IMR-90 (cell line): ENCODE measurements around the gene KRT7.

Experiments used
- CEBPB ChIP-seq: IDR thresholded peaks from 2 replicates; pipeline ENCODE4 v1.6.1; 2012; ENCODE audit warnings: low read depth, low read length, improper control_type of control experiment
- CTCF ChIP-seq: conservative IDR thresholded peaks from 2 replicates; pipeline ENCODE4 v1.5.1; 2012; ENCODE audit warnings: mild to moderate bottlenecking, low read depth, low read length, improper control_type of control experiment
- ELK1 ChIP-seq: fragments of 150-350 bp; IDR thresholded peaks from 2 replicates; pipeline ENCODE4 v1.6.1; 2016; ENCODE audit warnings: low read depth, mild to moderate bottlenecking, low read length, moderate library complexity, borderline replicate concordance
- FOS ChIP-seq: fragments of 150-350 bp; IDR thresholded peaks from 2 replicates; pipeline ENCODE4 v1.6.1; 2016; ENCODE audit warnings: low read depth, low read length
- MAFK ChIP-seq: IDR thresholded peaks from 2 replicates; pipeline ENCODE4 v1.6.1; 2012; ENCODE audit warnings: low read depth, low read length, improper control_type of control experiment
- MXI1 ChIP-seq: IDR thresholded peaks from 2 replicates; pipeline ENCODE4 v1.6.1; 2012; ENCODE audit warnings: low read depth, mild to moderate bottlenecking, low read length, moderate library complexity, borderline replicate concordance
- POLR2A ChIP-seq: IDR thresholded peaks from 2 replicates; pipeline ENCODE4 v1.6.1; 2012; ENCODE audit warnings: mild to moderate bottlenecking, low read depth, low read length
- RAD21 ChIP-seq: IDR thresholded peaks from 2 replicates; pipeline ENCODE4 v1.6.1; 2012; ENCODE audit warnings: low read length, improper control_type of control experiment
- RCOR1 ChIP-seq: IDR thresholded peaks from 2 replicates; pipeline ENCODE4 v1.6.1; 2012; ENCODE audit warnings: mild to moderate bottlenecking, low read length, improper control_type of control experiment; ENCODE audit not compliant: insufficient replicate concordance
- RFX5 ChIP-seq: IDR thresholded peaks from 2 replicates; pipeline ENCODE4 v1.8.0; 2012; ENCODE audit warnings: low read depth, mild to moderate bottlenecking, low read length, moderate library complexity
- USF2 ChIP-seq: fragments of 150-350 bp; IDR thresholded peaks from 2 replicates; pipeline ENCODE4 v1.6.1; 2017; ENCODE audit warnings: mild to moderate bottlenecking, antibody characterized with exemption, low read length, low read depth

- TF ChIP-seq CTCF (no peak), RAD21 (no peak), POLR2A (no peak), FOS (no peak), RFX5 (no peak), CEBPB (no peak), MAFK (no peak), ELK1 (no peak), RCOR1 (no peak), USF2 (no peak), MXI1 (no peak)
Observed at GRCh38 chr12:52294803-52295202, 61.8 kb downstream of the KRT7 start.
